AG04449 (cell line): ENCODE measurements around the gene GSKIP.

ENCODE experiments used
- CTCF ChIA-PET: fragments of 350-600 bp; formaldehyde crosslinking; extraction: SDS; loops from one replicate; lab custom pipeline; 2021; ENCODE audit warnings: antibody characterized with exemption; lab: Yijun Ruan, JAX
- POLR2A ChIA-PET: fragments of 400-600, 350-600 bp; formaldehyde crosslinking; extraction: SDS; loops from one replicate; lab custom pipeline; 2020; ENCODE audit warnings: antibody characterized with exemption, inconsistent platforms; lab: Yijun Ruan, JAX
- DNase-seq: peaks from one replicate; pipeline ENCODE4 v3.0.0-alpha.2; 2010; ENCODE audit warnings: low read depth, low spot score
- H3K4me3 ChIP-seq: 2 replicates; pipeline ENCODE4 v1.5.1; 2011; ENCODE audit warnings: low read depth, mild to moderate bottlenecking, control low read depth, low read length
- CTCF ChIP-seq: IDR thresholded peaks from one replicate; pipeline ENCODE4 v1.5.1; 2011; ENCODE audit warnings: mild to moderate bottlenecking, moderate library complexity, low read length, control low read depth, inconsistent platforms; ENCODE audit not compliant: insufficient read depth; ENCODE audit errors: missing control alignments

The GSKIP gene

GRCh38 chr14:96370528-96370927, 7.2 kb downstream of the GSKIP start:
- DNase-seq, result no peak
- POLR2A ChIA-PET, result no interaction called here
- no peak overlapping the region for H3K4me3 ChIP-seq
- CTCF ChIA-PET, result interaction anchor here (1.0 kb wide), 1 partner anchor 13 kb away, joined by 4 read pairs; no protein-coding TSS in a partner anchor
- no peak for TF ChIP-seq CTCF

GRCh38 chr14:96373538-96373937, 10.2 kb downstream of the GSKIP start:
- POLR2A ChIA-PET, result no interaction called here
- DNase-seq, result no peak
- CTCF ChIA-PET, result no interaction called here
- no peak overlapping the region for H3K4me3 ChIP-seq
- no peak for TF ChIP-seq CTCF

- no peak for DNase-seq
- ChIA-PET CTCF (no interaction called here), POLR2A (no interaction called here)
- H3K4me3 ChIP-seq, result no peak overlapping the region
- TF ChIP-seq CTCF, result no peak
Measured at GRCh38 chr14:96376093-96376492, 12.8 kb downstream of the GSKIP start.

- ChIA-PET CTCF (interaction anchor here (1.5 kb wide), 2 partner anchors 84 to 280 kb away, joined by 3 to 4 read pairs; no protein-coding TSS in a partner anchor), POLR2A (no interaction called here)
- DNase-seq, result no peak
- no peak for TF ChIP-seq CTCF
- no peak overlapping the region for H3K4me3 ChIP-seq
Measured at GRCh38 chr14:96380735-96381134, 17.4 kb downstream of the GSKIP start.

- ChIA-PET CTCF (no interaction called here), POLR2A (no interaction called here)
- no peak for TF ChIP-seq CTCF
- H3K4me3 ChIP-seq, result no peak overlapping the region
- no peak for DNase-seq
Measured at GRCh38 chr14:96383445-96383844, 20.1 kb downstream of the GSKIP start.

- H3K4me3 ChIP-seq, result no peak overlapping the region
- no peak for DNase-seq
- ChIA-PET CTCF (interaction anchor here (1.0 kb wide), 1 partner anchor 283 kb away, joined by 3 read pairs; no protein-coding TSS in a partner anchor), POLR2A (no interaction called here)
- TF ChIP-seq CTCF, result no peak
Measured at GRCh38 chr14:96384053-96384452, 20.7 kb downstream of the GSKIP start.
